Spinal cord (tissue), 10 donors: Measurements from ENCODE around the gene CTCFL. TPM values are rescaled to one million over a fixed set of nuclear protein-coding genes. Genes with fewer than 3 reads are reported as not detected.

Experiments used
- DNase-seq, 6 donors: peaks; one replicate each; pipeline versions ENCODE4 v3.0.0 to v3.0.0-alpha.2; 2013 to 2015; ENCODE audit warnings: low spot score in 6 of 6, low read depth in 4 of 6
- H3K27ac ChIP-seq: one replicate; pipeline ENCODE4 v1.5.1; 2013; ENCODE audit warnings: low read depth, low read length, control low read depth
- H3K27me3 ChIP-seq: one replicate; pipeline ENCODE4 v1.6.1; 2013; ENCODE audit warnings: low read length; ENCODE audit not compliant: control insufficient read depth, insufficient read depth
- H3K36me3 ChIP-seq: one replicate; pipeline ENCODE4 v1.6.1; 2013; ENCODE audit warnings: low read length; ENCODE audit not compliant: control insufficient read depth, insufficient read depth
- H3K4me1 ChIP-seq: one replicate; pipeline ENCODE4 v1.6.1; 2013; ENCODE audit warnings: low read length; ENCODE audit not compliant: control insufficient read depth, insufficient read depth
- H3K4me3 ChIP-seq: one replicate; pipeline ENCODE4 v1.5.1; 2013; ENCODE audit warnings: low read depth, low read length, control low read depth
- H3K9me3 ChIP-seq: one replicate; pipeline ENCODE4 v1.6.1; 2013; ENCODE audit warnings: low read length; ENCODE audit not compliant: control insufficient read depth, insufficient read depth
- WGBS: methylation state at CpG from one replicate; pipeline ENCODE4 v1.1.5; 2013; ENCODE audit warnings: missing lambda C conversion rate; ENCODE audit not compliant: insufficient coverage; 5-methylcytosine and 5-hydroxymethylcytosine counted together
- long read RNA-seq, 4 donors: transcript quantifications; one replicate each; lab custom pipeline, GENCODE V29; 2026
- polyA plus RNA-seq, 2 donors: library from polyadenylated mRNA; unstranded; fragments of 120-200 nt; gene quantifications; one replicate each; pipeline ENCODE4 v1.2.1, GENCODE V29; 2013; ENCODE audit not compliant: insufficient read length in 2 of 2
- total RNA-seq, 2 donors: library from RNA; depleted of rRNA in 1 of 2; stranded (reverse); fragments of 120-200 nt in 1 of 2; fragments of >200 nt in 1 of 2; gene quantifications; one replicate each; pipeline versions ENCODE4 v1.2.3 to v1.2.4, GENCODE V29; 2013 to 2014
- donor health status: healthy.

Gene CTCFL
- under 1 TPM; 0.20 to 0.28 TPM for total RNA-seq
- polyA plus RNA-seq: under 1 TPM; 0.24 to 0.27 TPM
- long read RNA-seq, donor 1: 0 reads
- long read RNA-seq, donor 2: 0 reads
- long read RNA-seq, donor 3: 0 reads
- long read RNA-seq, donor 4: 0 reads

DNA sequence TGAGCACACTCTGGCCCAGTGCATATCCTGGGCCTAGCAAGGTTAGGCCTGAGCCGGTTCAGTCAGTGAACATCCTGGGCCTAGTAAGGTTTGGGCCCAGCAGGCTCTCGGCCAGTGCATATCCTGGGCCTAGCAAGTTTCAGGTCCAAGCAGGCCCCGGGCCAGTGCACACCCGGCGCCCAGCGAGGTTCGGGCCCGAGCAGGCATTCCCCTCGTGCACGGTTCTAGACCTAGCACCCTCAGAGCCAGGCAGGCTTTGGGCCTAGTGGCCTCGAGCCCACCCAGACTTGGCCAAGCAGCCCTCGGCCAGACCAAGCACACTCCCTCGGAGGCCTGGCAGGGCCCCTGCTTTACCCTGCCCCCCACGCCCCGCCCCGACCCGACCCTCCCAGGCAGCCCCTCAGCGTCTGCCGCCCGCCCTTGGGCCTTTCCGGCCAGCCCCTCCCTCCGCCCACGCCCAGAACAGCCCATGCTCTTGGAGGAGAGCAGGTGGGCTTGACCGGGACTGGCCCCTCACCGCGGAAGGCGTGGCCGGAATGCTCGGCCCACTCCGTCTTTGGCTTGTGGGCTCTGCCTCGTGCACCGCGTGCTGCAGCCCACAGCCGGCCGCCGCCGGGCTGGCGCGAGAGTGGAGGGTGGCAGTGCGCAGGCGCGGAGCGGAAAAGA, at the start of gene CTCFL:
Gene CTCFL (minus strand): TSS at position 630 of the 666 bp plus-strand sequence. CDS start 935 bp downstream, outside the sequence.
- H3K9me3 ChIP-seq: no peaks in the 10 kb centered on the region
- H3K4me3 ChIP-seq: no peak within 1 kb of the TSS
- no peak for DNase-seq
- no peaks in the 10 kb centered on the region for H3K27me3 ChIP-seq
- no peaks in the 10 kb centered on the region for H3K36me3 ChIP-seq
- H3K4me1 ChIP-seq: no peaks in the 10 kb centered on the region
- H3K27ac ChIP-seq: no peak within 1 kb of the TSS
- WGBS: 88% methylated on average over 24 of the region's 43 CpGs

GRCh38 chr20:57573894-57574293, 49.0 kb upstream of the CTCFL start:
- DNase-seq: no peak
- H3K27ac ChIP-seq: no peak overlapping the region
- H3K27me3 ChIP-seq: peaks cover 3% of the 10 kb centered on the region
- no peaks in the 10 kb centered on the region for H3K36me3 ChIP-seq
- no peak overlapping the region for H3K4me3 ChIP-seq
- WGBS: 87% methylated on average over 3 of the region's 5 CpGs
- no peaks in the 10 kb centered on the region for H3K9me3 ChIP-seq
- peaks cover 19% of the 10 kb centered on the region for H3K4me1 ChIP-seq

- Histone ChIP-seq H3K27ac (no peak overlapping the region), H3K36me3 (no peaks in the 10 kb centered on the region), H3K4me3 (no peak overlapping the region), H3K9me3 (no peaks in the 10 kb centered on the region), H3K4me1 (peaks cover 21% of the 10 kb centered on the region), H3K27me3 (peaks cover 3% of the 10 kb centered on the region)
- 40% methylated on average over 10 of the region's 12 CpGs for WGBS
- DNase-seq: peak in 1 of 6 donors; percentile 88
These were observed 48.3 kb upstream of the CTCFL start for GRCh38 chr20:57573242-57573641.

GRCh38 chr20:57571782-57572416, 47.0 kb upstream of the CTCFL start:
- no peaks in the 10 kb centered on the region for H3K36me3 ChIP-seq
- no peak overlapping the region for H3K4me3 ChIP-seq
- H3K27ac ChIP-seq: no peak overlapping the region
- H3K27me3 ChIP-seq: no peaks in the 10 kb centered on the region
- no peaks in the 10 kb centered on the region for H3K9me3 ChIP-seq
- DNase-seq: no peak
- peaks cover 21% of the 10 kb centered on the region for H3K4me1 ChIP-seq
- 83% methylated on average over 1 of the region's 3 CpGs for WGBS

- 76% methylated on average over 5 of the region's 8 CpGs for WGBS
- no peak overlapping the region for H3K27ac ChIP-seq
These were observed 46.0 kb upstream of the CTCFL start for GRCh38 chr20:57570920-57571319.

GRCh38 chr20:57570145-57570850, 45.4 kb upstream of the CTCFL start:
- peak in 2 of 6 donors; percentile 51 to 70 for DNase-seq
- WGBS: 53% methylated on average over 18 of the region's 20 CpGs
- Histone ChIP-seq H3K27me3 (no peaks in the 10 kb centered on the region), H3K9me3 (no peaks in the 10 kb centered on the region), H3K36me3 (no peaks in the 10 kb centered on the region), H3K27ac (no peak overlapping the region), H3K4me1 (peaks cover 21% of the 10 kb centered on the region), H3K4me3 (no peak overlapping the region)

More at GRCh38 chr20:57570920-57571319, 46.0 kb upstream of the CTCFL start:
- DNase-seq: no peak
- Histone ChIP-seq H3K27me3 (no peaks in the 10 kb centered on the region), H3K4me3 (no peak overlapping the region), H3K4me1 (peaks cover 21% of the 10 kb centered on the region), H3K36me3 (no peaks in the 10 kb centered on the region), H3K9me3 (no peaks in the 10 kb centered on the region)

GRCh38 chr20:57568960-57569359, 44.0 kb upstream of the CTCFL start:
- Histone ChIP-seq H3K27ac (no peak overlapping the region), H3K4me1 (peaks cover 21% of the 10 kb centered on the region), H3K36me3 (no peaks in the 10 kb centered on the region), H3K4me3 (no peak overlapping the region), H3K9me3 (no peaks in the 10 kb centered on the region), H3K27me3 (no peaks in the 10 kb centered on the region)
- DNase-seq: no peak
- WGBS: 99% methylated on average over 11 of the region's 12 CpGs

GRCh38 chr20:57568088-57568896, 43.4 kb upstream of the CTCFL start:
- H3K4me1 ChIP-seq: peaks cover 20% of the 10 kb centered on the region
- H3K9me3 ChIP-seq: no peaks in the 10 kb centered on the region
- WGBS: 84% methylated on average over 11 of the region's 13 CpGs
- H3K36me3 ChIP-seq: no peaks in the 10 kb centered on the region
- no peak for DNase-seq
- H3K4me3 ChIP-seq: no peak overlapping the region
- H3K27ac ChIP-seq: no peak overlapping the region
- H3K27me3 ChIP-seq: no peaks in the 10 kb centered on the region

GRCh38 chr20:57567471-57568079, 42.6 kb upstream of the CTCFL start:
- no peak for DNase-seq
- H3K27ac ChIP-seq: no peak overlapping the region
- no peaks in the 10 kb centered on the region for H3K36me3 ChIP-seq
- H3K4me1 ChIP-seq: peaks cover 15% of the 10 kb centered on the region
- no peaks in the 10 kb centered on the region for H3K27me3 ChIP-seq
- no peak overlapping the region for H3K4me3 ChIP-seq
- H3K9me3 ChIP-seq: no peaks in the 10 kb centered on the region
- 80% methylated on average over 7 of the region's 9 CpGs for WGBS
